ENCODE data around the gene ENTR1.

DNA sequence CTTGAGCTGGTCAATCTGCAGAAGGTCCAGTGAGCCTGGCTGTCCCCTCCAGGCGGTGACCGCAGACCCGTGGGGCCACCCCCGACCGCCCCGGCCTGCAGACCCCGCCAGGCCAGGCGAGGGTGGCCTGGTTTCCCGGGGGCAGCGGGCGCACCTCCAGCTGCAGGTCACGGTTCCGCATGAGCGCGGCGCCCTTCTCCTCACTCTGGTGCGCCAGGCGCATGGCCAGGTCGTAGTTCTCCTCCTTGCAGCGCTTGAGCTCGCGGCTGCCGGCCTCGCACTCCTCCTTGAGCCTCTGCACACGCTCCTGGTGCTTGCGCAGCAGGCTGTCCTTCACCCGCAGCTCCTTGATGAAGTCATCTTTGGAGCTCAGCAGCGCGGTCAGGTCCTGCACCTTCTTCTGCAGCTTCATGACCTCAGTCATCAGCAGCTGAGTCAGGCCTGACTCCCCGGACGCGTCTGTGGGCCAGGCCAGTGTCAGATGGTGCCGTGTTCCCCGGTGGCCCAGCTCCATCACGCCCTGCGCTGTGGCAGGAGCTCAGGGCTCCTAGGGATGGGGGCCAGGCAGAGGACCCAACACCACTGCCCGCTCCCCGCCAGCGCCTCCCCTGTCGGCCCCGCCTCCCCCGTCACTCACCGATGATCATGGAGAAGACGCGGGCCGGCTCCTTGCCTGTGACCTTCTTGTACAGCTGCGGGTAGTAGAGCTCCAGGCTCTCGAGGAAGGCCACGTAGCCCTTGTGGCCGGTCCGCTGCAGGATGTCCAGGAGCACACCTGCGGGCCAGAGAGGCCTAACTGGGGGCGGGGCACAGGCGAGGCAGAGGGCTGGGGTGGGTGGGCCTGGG, 39.5 kb downstream of the ENTR1 start:
- TF ChIP-seq CTCF (IDR thresholded peaks at IDR 0.05) (no peak), POLR2A (IDR thresholded peaks at IDR 0.05) (no peak), POLR2AphosphoS5 (IDR thresholded peaks at IDR 0.05) (no peak)
